K562 (cell line): ENCODE results near the gene C17orf78. TPM values are rescaled to one million over a fixed set of nuclear protein-coding genes. Genes with fewer than 3 reads are reported as not detected.

Source experiments
- BCLAF1 ChIP-seq, 2 experiments: fragments of 450-650 bp in 1 of 2; IDR thresholded peaks; 2 replicates each; pipeline ENCODE4 v1.6.1; 2011 to 2017; ENCODE audit warnings: low read depth in 2 of 2, antibody characterized with exemption in 1 of 2, borderline replicate concordance in 1 of 2, low read length in 1 of 2, mild to moderate bottlenecking in 1 of 2, mixed read lengths in 1 of 2; ENCODE audit not compliant: control insufficient read depth in 1 of 2
- BMI1 ChIP-seq: fragments of 150-350 bp; IDR thresholded peaks from 2 replicates; pipeline ENCODE4 v1.6.1; 2014; ENCODE audit warnings: low read length
- BRD9 ChIP-seq: fragments of 450-650 bp; IDR thresholded peaks from 2 replicates; pipeline ENCODE4 v1.6.1; 2018; ENCODE audit warnings: low read depth; ENCODE audit not compliant: partially characterized antibody
- CREM ChIP-seq: IDR thresholded peaks from 2 replicates; pipeline ENCODE4 v1.6.1; 2014; ENCODE audit warnings: antibody characterized with exemption, low read depth
- ETV5 ChIP-seq: sonication (generic); formaldehyde crosslinking; IDR thresholded peaks from 2 replicates; pipeline ENCODE4 v1.4.0; 2020; ENCODE audit warnings: low read depth, mild to moderate bottlenecking, missing genetic modification reagents
- KAT2B ChIP-seq: IDR thresholded peaks from one replicate; pipeline ENCODE4 v1.6.1; 2012; ENCODE audit warnings: low read depth, mild to moderate bottlenecking, control low read depth, inconsistent platforms, low read length, moderate library complexity
- NELFE ChIP-seq: IDR thresholded peaks from 2 replicates; pipeline ENCODE4 v1.6.1; 2011; ENCODE audit warnings: mild to moderate bottlenecking; ENCODE audit not compliant: insufficient read depth, insufficient read length
- POLR3G ChIP-seq: IDR thresholded peaks from 2 replicates; pipeline ENCODE4 v1.6.1; 2011; ENCODE audit not compliant: insufficient read length, insufficient replicate concordance; ENCODE audit errors: extremely low read depth
- RBM25 ChIP-seq: fragments of 200-400 bp; formaldehyde crosslinking; IDR thresholded peaks from 2 replicates; pipeline ENCODE4 v1.6.1; 2018; ENCODE audit warnings: low read length, low read depth, moderate library complexity; ENCODE audit not compliant: severe bottlenecking
- RFX5 ChIP-seq: IDR thresholded peaks from 2 replicates; pipeline ENCODE4 v1.6.1; 2011; ENCODE audit warnings: low read depth, mild to moderate bottlenecking, improper control_type of control experiment, low read length
- SFPQ ChIP-seq: fragments of 200-400 bp; formaldehyde crosslinking; IDR thresholded peaks from 2 replicates; pipeline ENCODE4 v1.6.1; 2017; ENCODE audit warnings: mild to moderate bottlenecking, low read depth, low read length, moderate library complexity
- TEAD4 ChIP-seq, 2 experiments: sonication (generic) in 1 of 2; formaldehyde crosslinking in 1 of 2; IDR thresholded peaks; 2 replicates each; pipeline versions ENCODE4 v1.6.1 to v1.8.0; 2012 to 2022; ENCODE audit warnings: borderline replicate concordance in 1 of 2, inconsistent platforms in 1 of 2, low read length in 1 of 2, mild to moderate bottlenecking in 1 of 2, missing genetic modification reagents in 1 of 2
- THAP7 ChIP-seq: fragments of 250-450 bp; sonication (Bioruptor Pico); IDR thresholded peaks from 2 replicates; pipeline ENCODE4 v1.5.0; 2021
- THRB ChIP-seq: fragments of 450-650 bp; formaldehyde crosslinking; conservative IDR thresholded peaks from 2 replicates; pipeline ENCODE4 v1.4.0; 2022; ENCODE audit warnings: mild to moderate bottlenecking, missing genetic modification characterization
- ZHX1 ChIP-seq: fragments of 150-350 bp; conservative IDR thresholded peaks from 2 replicates; pipeline ENCODE4 v1.6.1; 2014; ENCODE audit warnings: low read length
- ZNF23 ChIP-seq: fragments of 250-450 bp; sonication (Bioruptor Pico); IDR thresholded peaks from 2 replicates; pipeline ENCODE4 v1.4.0; 2020; ENCODE audit warnings: mild to moderate bottlenecking
- polyA plus RNA-seq, 8 experiments: library from polyadenylated mRNA; depleted of rRNA in 4 of 8; stranded (reverse) in 5 of 8; unstranded in 3 of 8; fragments of >200 nt; fragmentation: Nextera tagmentation in 2 of 8; fragmentation: Illumina TruSeq in 1 of 8; extraction: Ambion mirVana in 2 of 8; extraction: Trizol in 1 of 8; gene quantifications; 2 replicates each; pipeline versions ENCODE4 v1.2.1 to v1.2.3, GENCODE V29; 2011 to 2014; ENCODE audit warnings: inconsistent platforms in 1 of 8, missing spikeins in 1 of 8
- total RNA-seq, 7 experiments: library from RNA; depleted of rRNA in 6 of 7; stranded (reverse); fragments of >200 nt in 6 of 7; fragmentation: Illumina TruSeq in 2 of 7; extraction: Trizol in 2 of 7; gene quantifications; 2 replicates each; pipeline versions ENCODE4 v1.2.1 to v1.2.3, GENCODE V29; 2011 to 2021; ENCODE audit warnings: low replicate concordance in 1 of 7

C17orf78 gene
- total and polyA plus RNA-seq, 9 of the 15 experiments (the other 6 are each of a cell fraction or from before 2014, with no cell fraction given) = not detected

- TF ChIP-seq BCLAF1 (IDR thresholded peaks at IDR 0.05; ENCODE audit: borderline replicate concordance in 1 of 2, control insufficient read depth in 1 of 2, low read depth in 2 of 2, low read length in 1 of 2) = no peak
- TF ChIP-seq POLR3G = no peak
- TF ChIP-seq SFPQ = no peak
- TF ChIP-seq BRD9 = no peak
- TF ChIP-seq THRB = no peak
- no peak for TF ChIP-seq ETV5
- TF ChIP-seq RBM25 = peak; percentile 91
- TF ChIP-seq ZHX1 = no peak
- no peak for TF ChIP-seq THAP7 (CRISPR knock-in tag)
- 0 out of 2 replicates have a peak, but pooled peaks have one; percentile 29 for TF ChIP-seq CREM
- no peak for TF ChIP-seq RFX5
- TF ChIP-seq KAT2B = no peak
- TF ChIP-seq TEAD4 (IDR thresholded peaks at IDR 0.05; ENCODE audit: low read length) = no peak
- TF ChIP-seq TEAD4 (CRISPR knock-in tag; IDR thresholded peaks at IDR 0.05; ENCODE audit: borderline replicate concordance) = no peak
- TF ChIP-seq BMI1 = no peak
- TF ChIP-seq ZNF23 (CRISPR knock-in tag) = no peak
- no peak for TF ChIP-seq NELFE
Observed at GRCh38 chr17:37358830-37359681, 16.7 kb upstream of the C17orf78 start (continued).
